Middle frontal gyrus (tissue), 1 donor: Measurements from ENCODE around the gene TRAM2.
"Not testable (repeated sequence)": the region's sequence is repeated elsewhere in the genome, so short reads cannot be mapped to it uniquely, and the experiment has no call there.

Source experiments
- DNase-seq: peaks from one replicate; pipeline ENCODE4 v3.0.0-alpha.2; 2015; ENCODE audit warnings: low spot score; ENCODE audit errors: extremely low spot score

TRAM2 gene

GRCh38 chr6:52494298-52495072, 82.4 kb downstream of the TRAM2 start:
- no peak for DNase-seq

GRCh38 chr6:52493669-52494068, 83.2 kb downstream of the TRAM2 start:
- no peak for DNase-seq

GRCh38 chr6:52491203-52492069, 85.4 kb downstream of the TRAM2 start:
- DNase-seq = no peak

- DNase-seq = no peak
These were observed 87.0 kb downstream of the TRAM2 start for GRCh38 chr6:52489881-52490280.

- no peak for DNase-seq
These were observed 93.2 kb downstream of the TRAM2 start for GRCh38 chr6:52483671-52484003.

GRCh38 chr6:52482903-52483670, 93.8 kb downstream of the TRAM2 start:
- no peak for DNase-seq

GRCh38 chr6:52475307-52475706, 101.6 kb downstream of the TRAM2 start:
- DNase-seq = no peak

GRCh38 chr6:52474173-52474572, 102.7 kb downstream of the TRAM2 start:
- DNase-seq = no peak

- not testable (repeated sequence) for DNase-seq
These were observed 115.7 kb downstream of the TRAM2 start for GRCh38 chr6:52461194-52461593.

GRCh38 chr6:52457096-52457495, 119.8 kb downstream of the TRAM2 start:
- DNase-seq = no peak

- no peak for DNase-seq
These were observed 122.3 kb downstream of the TRAM2 start for GRCh38 chr6:52454556-52454955.
